Trophoblast cell (in vitro differentiated cells and primary cell): ENCODE measurements around the gene ATG9A.

Source experiments
- DNase-seq, 2 donors: peaks; one replicate each; pipeline ENCODE4 v3.0.0-alpha.2; 2016
- H2AFZ ChIP-seq: 2 replicates; pipeline ENCODE4 v1.6.1; 2013; ENCODE audit warnings: low read length, moderate library complexity, mild to moderate bottlenecking; ENCODE audit not compliant: insufficient read depth, poor library complexity
- H2AK5ac ChIP-seq: 2 replicates; pipeline ENCODE4 v1.6.1; 2013; ENCODE audit warnings: mild to moderate bottlenecking, low read length
- H2BK120ac ChIP-seq: 2 replicates; pipeline ENCODE4 v1.6.1; 2013; ENCODE audit warnings: low read length, mild to moderate bottlenecking, moderate library complexity; ENCODE audit not compliant: insufficient read depth, poor library complexity
- H2BK12ac ChIP-seq: 2 replicates; pipeline ENCODE4 v1.6.1; 2013; ENCODE audit warnings: mild to moderate bottlenecking, low read length, moderate library complexity
- H2BK5ac ChIP-seq: 2 replicates; pipeline ENCODE4 v1.6.1; 2013; ENCODE audit warnings: low read length, low read depth, moderate library complexity, mild to moderate bottlenecking; ENCODE audit not compliant: poor library complexity
- H3K14ac ChIP-seq: 2 replicates; pipeline ENCODE4 v1.6.1; 2013; ENCODE audit warnings: mild to moderate bottlenecking, low read length
- H3K18ac ChIP-seq: 2 replicates; pipeline ENCODE4 v1.6.1; 2013; ENCODE audit warnings: mild to moderate bottlenecking, low read length
- H3K23ac ChIP-seq: 2 replicates; pipeline ENCODE4 v1.6.1; 2013; ENCODE audit warnings: low read length
- H3K27ac ChIP-seq: 2 replicates; pipeline ENCODE4 v1.5.1; 2013; ENCODE audit warnings: low read depth, mild to moderate bottlenecking, inconsistent platforms, low read length, moderate library complexity
- H3K27me3 ChIP-seq: 2 replicates; pipeline ENCODE4 v1.6.1; 2013; ENCODE audit warnings: inconsistent platforms, mild to moderate bottlenecking, low read length, moderate library complexity; ENCODE audit not compliant: insufficient read depth
- H3K36me3 ChIP-seq, 2 experiments: 1 replicate in 1 of 2; 2 replicates in 1 of 2; pipeline ENCODE4 v1.6.1; 2013; ENCODE audit warnings: low read length in 2 of 2, mild to moderate bottlenecking in 2 of 2, moderate library complexity in 1 of 2; ENCODE audit not compliant: insufficient read depth in 2 of 2, control insufficient read depth in 1 of 2
- H3K4ac ChIP-seq: 2 replicates; pipeline ENCODE4 v1.6.1; 2013; ENCODE audit warnings: low read depth, mild to moderate bottlenecking, low read length, moderate library complexity
- H3K4me1 ChIP-seq, 2 experiments: 1 replicate in 1 of 2; 2 replicates in 1 of 2; pipeline ENCODE4 v1.6.1; 2013; ENCODE audit warnings: low read length in 2 of 2, mild to moderate bottlenecking in 2 of 2, moderate library complexity in 1 of 2; ENCODE audit not compliant: insufficient read depth in 2 of 2, control insufficient read depth in 1 of 2
- H3K4me2 ChIP-seq: 2 replicates; pipeline ENCODE4 v1.6.1; 2013; ENCODE audit warnings: inconsistent platforms, mild to moderate bottlenecking, low read length, moderate library complexity
- H3K4me3 ChIP-seq: 2 replicates; pipeline ENCODE4 v1.5.1; 2013; ENCODE audit warnings: mild to moderate bottlenecking, low read depth, low read length, inconsistent platforms
- H3K79me1 ChIP-seq: one replicate; pipeline ENCODE4 v1.6.1; 2013; ENCODE audit warnings: low read length
- H3K79me2 ChIP-seq: 2 replicates; pipeline ENCODE4 v1.6.1; 2013; ENCODE audit warnings: low read length, mild to moderate bottlenecking; ENCODE audit not compliant: control insufficient read depth, insufficient read depth, poor library complexity
- H3K9ac ChIP-seq: 2 replicates; pipeline ENCODE4 v1.6.1; 2013; ENCODE audit warnings: mild to moderate bottlenecking, low read length
- H3K9me3 ChIP-seq: 2 replicates; pipeline ENCODE4 v1.6.1; 2013; ENCODE audit warnings: low read depth, mild to moderate bottlenecking, control low read depth, inconsistent platforms, low read length; ENCODE audit not compliant: insufficient read depth
- H4K12ac ChIP-seq: 2 replicates; pipeline ENCODE4 v1.6.1; 2013; ENCODE audit warnings: low read depth, mild to moderate bottlenecking, low read length, moderate library complexity
- H4K8ac ChIP-seq: 2 replicates; pipeline ENCODE4 v1.6.1; 2013; ENCODE audit warnings: low read depth, mild to moderate bottlenecking, low read length, moderate library complexity
- H4K91ac ChIP-seq: one replicate; pipeline ENCODE4 v1.6.1; 2013; ENCODE audit warnings: low read depth, mild to moderate bottlenecking, low read length, moderate library complexity
- WGBS: extraction: QIAGEN DNeasy Blood & Tissue Kit; methylation state at CpG from one replicate; pipeline ENCODE4 v1.1.7; 2013; ENCODE audit warnings: missing lambda C conversion rate; ENCODE audit not compliant: insufficient read length, insufficient coverage; ENCODE audit errors: extremely low coverage; 5-methylcytosine and 5-hydroxymethylcytosine counted together

ATG9A gene

DNA sequence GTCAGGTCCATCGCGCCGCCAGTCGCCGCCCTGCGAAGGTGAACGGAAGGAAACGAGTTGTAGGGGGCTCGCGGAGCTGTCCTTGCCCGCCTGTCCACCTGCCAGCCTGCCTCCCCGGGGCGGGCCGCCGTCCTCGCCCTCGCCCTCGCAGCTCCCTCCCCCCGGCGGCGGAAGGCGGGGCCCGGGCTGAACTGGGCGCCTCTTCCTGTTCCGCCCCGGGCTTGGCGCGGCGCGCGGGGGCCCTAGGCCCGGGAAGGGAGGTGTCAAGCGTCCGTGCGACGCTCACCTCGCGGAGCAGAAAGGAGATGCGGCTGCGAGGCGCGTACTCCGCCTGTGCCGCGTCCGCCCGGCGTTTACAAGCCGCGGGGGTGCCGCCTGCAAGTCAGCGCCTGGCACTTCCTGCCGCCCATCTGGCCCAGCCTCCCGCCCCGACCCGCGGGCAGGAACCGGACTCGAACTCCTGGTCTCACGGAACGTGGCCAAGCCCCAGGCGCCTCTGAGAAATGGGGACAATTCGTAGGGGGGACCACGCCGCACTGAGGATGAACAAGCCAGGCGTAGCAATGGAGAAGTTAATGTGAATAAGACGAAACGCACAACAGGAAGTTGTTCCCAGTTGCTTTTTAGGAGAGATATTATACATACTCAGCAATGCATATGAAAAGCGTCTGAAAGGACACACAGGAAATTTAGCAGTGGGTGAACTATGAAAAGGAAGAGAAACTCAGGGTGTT lies 52.5 kb downstream of the ATG9A start, which contains the start of gene CNPPD1:
Gene CNPPD1 (minus strand): TSS at position 108 of the 734 bp plus-strand sequence. CDS start 97 bp downstream, at position 11.
- peak within 1 kb of the TSS; percentile 96 for H3K14ac ChIP-seq
- peak within 1 kb of the TSS; percentile 91 for H4K91ac ChIP-seq
- peak within 1 kb of the TSS; percentile 85 for H3K18ac ChIP-seq
- H2AK5ac ChIP-seq, result peak within 1 kb of the TSS; percentile 23
- DNase-seq, result peak; percentile 76 to 85
- peak within 1 kb of the TSS; percentile 80 for H2BK120ac ChIP-seq
- peaks cover 17% of the 10 kb centered on the region for H3K79me1 ChIP-seq
- peak within 1 kb of the TSS; percentile 95 for H3K27ac ChIP-seq
- peak within 1 kb of the TSS; percentile 98 for H4K8ac ChIP-seq
- peak within 1 kb of the TSS; percentile 89 for H3K9ac ChIP-seq
- H3K27me3 ChIP-seq, result no peaks in the 10 kb centered on the region
- H2BK12ac ChIP-seq, result no peak within 1 kb of the TSS
- H2BK5ac ChIP-seq, result peak within 1 kb of the TSS; percentile 93
- H3K4me3 ChIP-seq, result peak within 1 kb of the TSS; percentile 84
- peak within 1 kb of the TSS; percentile 84 for H4K12ac ChIP-seq
- peaks cover 39 to 44% of the 10 kb centered on the region in 2 experiments for H3K36me3 ChIP-seq
- no peak within 1 kb of the TSS for H3K23ac ChIP-seq
- no peaks in the 10 kb centered on the region for H3K9me3 ChIP-seq
- H3K79me2 ChIP-seq, result peaks cover 7% of the 10 kb centered on the region
- peak within 1 kb of the TSS; percentile 99 for H3K4me2 ChIP-seq
- H3K4ac ChIP-seq, result peak within 1 kb of the TSS; percentile 76
- peak within 1 kb of the TSS; percentile 89 for H2AFZ ChIP-seq
- peaks cover 3 to 9% of the 10 kb centered on the region in 2 experiments for H3K4me1 ChIP-seq
- WGBS, result no CpG with 5 or more reads among the region's 69 CpGs

DNA sequence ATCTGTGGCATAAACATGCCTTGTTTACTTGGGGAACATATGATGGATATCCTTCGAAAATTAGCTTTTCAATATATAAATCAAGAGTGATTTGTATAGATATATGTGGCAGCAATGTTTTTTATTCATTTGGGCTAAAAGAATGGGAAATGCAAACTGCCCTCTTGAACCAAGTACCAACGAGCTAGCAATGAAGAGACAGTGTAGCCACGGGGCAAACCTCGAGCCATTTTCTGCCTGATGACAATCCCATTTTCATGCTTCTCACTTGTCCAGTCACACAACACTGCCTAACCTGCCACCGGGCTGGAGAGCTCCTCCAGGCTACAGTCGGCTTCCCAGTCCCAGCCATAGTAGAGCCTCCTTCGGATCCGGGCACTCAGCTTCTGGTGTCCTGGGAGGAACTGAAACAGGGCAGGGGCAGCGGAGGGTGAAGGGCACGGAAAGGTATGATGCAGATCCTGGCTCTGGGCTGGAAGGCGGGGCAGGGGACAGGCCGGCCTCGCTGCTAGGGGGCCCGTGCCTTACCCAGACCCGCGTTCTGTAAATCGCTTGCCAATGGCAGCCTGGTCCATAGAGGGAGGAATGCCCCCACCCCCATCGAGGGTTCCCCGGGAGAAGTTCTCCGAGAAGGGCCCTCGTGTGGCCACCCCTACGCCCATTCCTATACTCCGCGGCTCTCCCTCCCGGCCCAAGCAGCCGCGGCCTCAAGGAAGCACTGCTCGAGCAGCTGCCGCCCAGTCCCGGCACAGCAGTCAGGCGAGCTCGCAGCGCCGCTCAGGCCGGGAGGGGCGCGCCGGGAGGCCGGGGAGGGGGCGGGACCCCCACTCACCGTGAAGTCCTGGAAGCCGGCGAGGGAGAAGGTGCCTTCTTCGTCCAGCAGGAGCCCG lies 53.3 kb downstream of the ATG9A start:
- H3K79me2 ChIP-seq, result peaks cover 7% of the 10 kb centered on the region
- peak overlapping the region; percentile 10 for H2BK5ac ChIP-seq
- peak overlapping the region; percentile 27 for H3K18ac ChIP-seq
- no peak overlapping the region for H3K4ac ChIP-seq
- peak overlapping the region; percentile 47 for H3K14ac ChIP-seq
- peak overlapping the region; percentile 79 for H3K4me3 ChIP-seq
- no peak overlapping the region for H3K23ac ChIP-seq
- peak overlapping the region; percentile 69 for H4K91ac ChIP-seq
- peak overlapping the region; percentile 99 for H3K4me2 ChIP-seq
- peaks cover 20% of the 10 kb centered on the region for H3K79me1 ChIP-seq
- DNase-seq, result peak; percentile 33 to 44
- peak overlapping the region; percentile 71 for H4K8ac ChIP-seq
- H3K36me3 ChIP-seq, result peaks cover 31 to 36% of the 10 kb centered on the region in 2 experiments
- no peaks in the 10 kb centered on the region for H3K9me3 ChIP-seq
- H3K27ac ChIP-seq, result peak overlapping the region; percentile 95
- peak overlapping the region; percentile 23 for H2AK5ac ChIP-seq
- no peak overlapping the region for H2BK12ac ChIP-seq
- peaks cover 3 to 11% of the 10 kb centered on the region in 2 experiments for H3K4me1 ChIP-seq
- WGBS, result no CpG with 5 or more reads among the region's 45 CpGs
- peak overlapping the region; percentile 68 for H3K9ac ChIP-seq
- H2BK120ac ChIP-seq, result peak overlapping the region; percentile 10
- H4K12ac ChIP-seq, result no peak overlapping the region
- no peaks in the 10 kb centered on the region for H3K27me3 ChIP-seq
- peak overlapping the region; percentile 76 for H2AFZ ChIP-seq

DNA sequence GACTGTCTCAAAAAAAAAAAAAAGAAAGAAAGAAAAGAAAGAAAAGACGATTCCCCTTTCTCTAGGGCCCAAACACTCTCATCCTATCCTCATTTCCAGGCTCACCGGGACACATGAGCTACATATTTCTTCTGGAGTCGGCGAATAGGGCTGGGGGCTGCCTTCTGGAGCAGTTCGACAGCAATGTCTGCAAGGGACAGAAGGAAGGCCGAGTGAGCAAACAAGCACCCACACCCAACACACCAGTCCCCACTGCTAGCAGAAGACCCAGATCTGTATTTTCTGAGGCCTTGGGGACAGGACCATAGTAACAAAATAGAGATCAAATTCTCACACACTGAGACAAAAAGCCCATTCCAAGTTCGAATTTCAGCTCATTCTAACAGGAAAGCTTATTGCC lies 54.0 kb downstream of the ATG9A start:
- peaks cover 25 to 29% of the 10 kb centered on the region in 2 experiments for H3K36me3 ChIP-seq
- H3K79me2 ChIP-seq, result peaks cover 7% of the 10 kb centered on the region
- H3K4me3 ChIP-seq, result no peak overlapping the region
- no peak overlapping the region for H2BK12ac ChIP-seq
- H3K14ac ChIP-seq, result no peak overlapping the region
- H3K18ac ChIP-seq, result no peak overlapping the region
- no peak overlapping the region for H4K91ac ChIP-seq
- no peaks in the 10 kb centered on the region for H3K27me3 ChIP-seq
- H4K8ac ChIP-seq, result no peak overlapping the region
- H3K4me1 ChIP-seq, result peaks cover 3 to 11% of the 10 kb centered on the region in 2 experiments
- DNase-seq, result no peak
- no peak overlapping the region for H2AK5ac ChIP-seq
- H3K9me3 ChIP-seq, result no peaks in the 10 kb centered on the region
- no peak overlapping the region for H3K27ac ChIP-seq
- H2BK120ac ChIP-seq, result no peak overlapping the region
- H2AFZ ChIP-seq, result no peak overlapping the region
- H4K12ac ChIP-seq, result no peak overlapping the region
- no CpG with 5 or more reads among the region's 7 CpGs for WGBS
- H3K4me2 ChIP-seq, result no peak overlapping the region
- H3K4ac ChIP-seq, result no peak overlapping the region
- no peak overlapping the region for H2BK5ac ChIP-seq
- no peak overlapping the region for H3K9ac ChIP-seq
- H3K79me1 ChIP-seq, result peaks cover 20% of the 10 kb centered on the region
- H3K23ac ChIP-seq, result no peak overlapping the region

DNA sequence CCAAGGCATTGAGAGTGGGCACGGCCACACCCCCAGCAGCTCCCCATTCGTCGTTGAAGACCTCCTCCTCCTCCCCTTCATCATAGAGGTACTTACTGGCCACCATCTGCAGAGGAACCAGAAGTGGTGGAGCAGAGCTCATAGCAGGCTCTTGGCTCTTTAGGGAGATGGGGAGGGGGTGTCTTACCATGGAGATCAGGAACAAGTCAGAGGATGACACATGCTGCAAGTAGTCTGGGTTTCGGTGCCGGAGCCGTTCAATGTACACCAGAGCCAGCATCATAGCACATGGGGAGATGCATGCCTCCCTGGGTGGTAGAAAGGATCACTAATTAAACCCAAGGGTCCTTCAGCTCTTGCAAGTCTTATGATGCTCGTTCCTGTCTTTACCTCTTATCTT lies 54.6 kb downstream of the ATG9A start:
- Histone ChIP-seq H4K8ac (no peak overlapping the region), H3K4me2 (no peak overlapping the region), H3K27me3 (no peaks in the 10 kb centered on the region), H2BK120ac (no peak overlapping the region), H2BK5ac (no peak overlapping the region), H3K36me3 (peaks cover 18 to 22% of the 10 kb centered on the region in 2 experiments), H3K79me2 (peaks cover 7% of the 10 kb centered on the region), H2AK5ac (no peak overlapping the region), H3K9ac (no peak overlapping the region), H4K91ac (no peak overlapping the region), H2AFZ (no peak overlapping the region), H3K27ac (no peak overlapping the region), H3K4me1 (peaks cover 3 to 11% of the 10 kb centered on the region in 2 experiments), H4K12ac (no peak overlapping the region), H2BK12ac (no peak overlapping the region), H3K9me3 (no peaks in the 10 kb centered on the region), H3K23ac (no peak overlapping the region), H3K14ac (no peak overlapping the region), H3K18ac (no peak overlapping the region), H3K4me3 (no peak overlapping the region), H3K4ac (no peak overlapping the region), H3K79me1 (peaks cover 20% of the 10 kb centered on the region)
- WGBS, result no CpG with 5 or more reads among the region's 7 CpGs
- no peak for DNase-seq
